Ishikawa (cell line): ENCODE data around the gene PRUNE2.

Experiments used
- CEBPB ChIP-seq: IDR thresholded peaks from 2 replicates; pipeline ENCODE4 v1.6.1; 2012
- CREB1 ChIP-seq: IDR thresholded peaks from 2 replicates; pipeline ENCODE4 v1.6.1; 2012; ENCODE audit warnings: low read depth
- EGR1 ChIP-seq: IDR thresholded peaks from 2 replicates; pipeline ENCODE4 v1.6.1; 2012
- EP300 ChIP-seq: IDR thresholded peaks from 2 replicates; pipeline ENCODE4 v1.6.1; 2012; ENCODE audit warnings: borderline replicate concordance
- FOXM1 ChIP-seq: IDR thresholded peaks from 2 replicates; pipeline ENCODE4 v1.6.1; 2012; ENCODE audit warnings: low read depth, borderline replicate concordance
- MAX ChIP-seq: IDR thresholded peaks from 2 replicates; pipeline ENCODE4 v1.6.1; 2012
- NFIC ChIP-seq: IDR thresholded peaks from 2 replicates; pipeline ENCODE4 v1.6.1; 2012
- RAD21 ChIP-seq: IDR thresholded peaks from 2 replicates; pipeline ENCODE4 v1.6.1; 2012; ENCODE audit warnings: low read depth
- REST ChIP-seq: IDR thresholded peaks from 2 replicates; pipeline ENCODE4 v1.6.1; 2012; ENCODE audit warnings: low read depth, mild to moderate bottlenecking
- TAF1 ChIP-seq: IDR thresholded peaks from 2 replicates; pipeline ENCODE4 v1.6.1; 2012; ENCODE audit warnings: low read depth, mild to moderate bottlenecking
- TCF12 ChIP-seq: IDR thresholded peaks from 2 replicates; pipeline ENCODE4 v1.6.1; 2012; ENCODE audit warnings: low read depth
- TEAD4 ChIP-seq: IDR thresholded peaks from 2 replicates; pipeline ENCODE4 v1.6.1; 2012
- USF1 ChIP-seq: IDR thresholded peaks from 2 replicates; pipeline ENCODE4 v1.6.1; 2012
- YY1 ChIP-seq: IDR thresholded peaks from 2 replicates; pipeline ENCODE4 v1.6.1; 2012; ENCODE audit warnings: low read depth
- ZBTB7A ChIP-seq: IDR thresholded peaks from 2 replicates; pipeline ENCODE4 v1.6.1; 2012; ENCODE audit warnings: low read depth

Gene PRUNE2

GRCh38 chr9:76926324-76926741 is 20.4 kb upstream of the PRUNE2 start:
- TF ChIP-seq YY1 = no peak
- TF ChIP-seq CREB1 = no peak
- no peak for TF ChIP-seq TAF1
- TF ChIP-seq RAD21 = no peak
- TF ChIP-seq NFIC = no peak
- no peak for TF ChIP-seq MAX
- TF ChIP-seq EP300 = no peak
- no peak for TF ChIP-seq FOXM1
- TF ChIP-seq ZBTB7A = no peak
- no peak for TF ChIP-seq REST
- TF ChIP-seq TCF12 = no peak
- TF ChIP-seq TEAD4 = no peak
- no peak for TF ChIP-seq USF1
- TF ChIP-seq CEBPB = no peak
- TF ChIP-seq EGR1 = no peak

GRCh38 chr9:76921165-76921564 is 15.3 kb upstream of the PRUNE2 start:
- TF ChIP-seq MAX (no peak), TCF12 (no peak), USF1 (no peak), FOXM1 (no peak)

GRCh38 chr9:76917299-76917698 is 11.4 kb upstream of the PRUNE2 start:
- TF ChIP-seq REST (no peak), USF1 (no peak), RAD21 (no peak), ZBTB7A (no peak), EGR1 (no peak), FOXM1 (no peak), TCF12 (no peak), MAX (no peak), TAF1 (no peak), TEAD4 (no peak), CREB1 (no peak), NFIC (no peak), YY1 (no peak), CEBPB (no peak), EP300 (no peak)

GRCh38 chr9:76916231-76916630 is 10.3 kb upstream of the PRUNE2 start:
- TF ChIP-seq TEAD4 (no peak), MAX (no peak), NFIC (no peak), USF1 (no peak), CREB1 (no peak), EGR1 (no peak), REST (no peak), YY1 (no peak), CEBPB (no peak), TAF1 (no peak), TCF12 (no peak), RAD21 (no peak), FOXM1 (no peak), EP300 (no peak), ZBTB7A (no peak)
